Adrenal gland (tissue), 5 donors: ENCODE measurements around the gene OR52K1.

Experiments
- CTCF ChIP-seq, 6 experiments: fragments of 450-650 bp in 4 of 6; fragments of 200-600 bp in 2 of 6; sonication (generic) in 1 of 6; IDR thresholded peaks; 1 replicate in 5 of 6; 2 replicates in 1 of 6; pipeline versions ENCODE4 v1.5.1 to v1.8.0; 2016 to 2021; ENCODE audit warnings: antibody characterized with exemption in 6 of 6, mild to moderate bottlenecking in 2 of 6, moderate library complexity in 1 of 6
- POLR2A ChIP-seq, 2 donors: fragments of 450-650 bp; IDR thresholded peaks; one replicate each; pipeline ENCODE4 v1.6.1; 2017; ENCODE audit warnings: antibody characterized with exemption in 2 of 2, mild to moderate bottlenecking in 2 of 2, moderate library complexity in 1 of 2
- donor health status: DM: no; HTN: no; CAD: no.

DNA sequence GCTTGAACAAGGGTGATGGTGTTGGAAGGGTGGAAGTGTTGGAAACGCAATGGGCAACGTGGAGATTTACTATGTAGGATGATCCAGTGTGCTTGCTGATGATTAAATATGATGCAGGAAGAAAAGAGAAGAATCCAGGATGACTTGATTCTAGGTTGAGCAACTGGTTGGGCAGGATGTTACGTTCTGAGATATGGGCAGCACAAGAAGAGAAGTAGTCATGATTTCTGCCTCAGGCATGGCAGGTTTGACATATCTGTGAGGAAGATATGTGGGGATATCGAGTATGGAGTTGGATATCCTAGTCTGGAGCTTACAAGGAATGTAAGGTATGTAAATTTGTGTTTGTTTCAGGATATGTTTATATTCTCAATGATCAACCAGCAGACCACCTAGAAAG lies 1.9 kb downstream of the OR52K1 start:
- TF ChIP-seq CTCF (IDR thresholded peaks at IDR 0.05) (no peak), POLR2A (IDR thresholded peaks at IDR 0.05) (no peak)
